Fibroblast of mammary gland (primary cell): ENCODE data around the gene ARFGEF3.

Source experiments
- DNase-seq: peaks from one replicate; pipeline ENCODE4 v3.0.0-alpha.2; 2010; ENCODE audit warnings: low read depth
- H3K4me3 ChIP-seq: 2 replicates; pipeline ENCODE4 v1.5.1; 2011; ENCODE audit warnings: low read depth, mild to moderate bottlenecking, low read length, moderate library complexity; ENCODE audit not compliant: control insufficient read depth
- CTCF ChIP-seq: conservative IDR thresholded peaks from 2 replicates; pipeline ENCODE4 v1.5.1; 2011; ENCODE audit warnings: low read depth, low read length, inconsistent platforms; ENCODE audit not compliant: control insufficient read depth, insufficient read depth

The ARFGEF3 gene, protein sequence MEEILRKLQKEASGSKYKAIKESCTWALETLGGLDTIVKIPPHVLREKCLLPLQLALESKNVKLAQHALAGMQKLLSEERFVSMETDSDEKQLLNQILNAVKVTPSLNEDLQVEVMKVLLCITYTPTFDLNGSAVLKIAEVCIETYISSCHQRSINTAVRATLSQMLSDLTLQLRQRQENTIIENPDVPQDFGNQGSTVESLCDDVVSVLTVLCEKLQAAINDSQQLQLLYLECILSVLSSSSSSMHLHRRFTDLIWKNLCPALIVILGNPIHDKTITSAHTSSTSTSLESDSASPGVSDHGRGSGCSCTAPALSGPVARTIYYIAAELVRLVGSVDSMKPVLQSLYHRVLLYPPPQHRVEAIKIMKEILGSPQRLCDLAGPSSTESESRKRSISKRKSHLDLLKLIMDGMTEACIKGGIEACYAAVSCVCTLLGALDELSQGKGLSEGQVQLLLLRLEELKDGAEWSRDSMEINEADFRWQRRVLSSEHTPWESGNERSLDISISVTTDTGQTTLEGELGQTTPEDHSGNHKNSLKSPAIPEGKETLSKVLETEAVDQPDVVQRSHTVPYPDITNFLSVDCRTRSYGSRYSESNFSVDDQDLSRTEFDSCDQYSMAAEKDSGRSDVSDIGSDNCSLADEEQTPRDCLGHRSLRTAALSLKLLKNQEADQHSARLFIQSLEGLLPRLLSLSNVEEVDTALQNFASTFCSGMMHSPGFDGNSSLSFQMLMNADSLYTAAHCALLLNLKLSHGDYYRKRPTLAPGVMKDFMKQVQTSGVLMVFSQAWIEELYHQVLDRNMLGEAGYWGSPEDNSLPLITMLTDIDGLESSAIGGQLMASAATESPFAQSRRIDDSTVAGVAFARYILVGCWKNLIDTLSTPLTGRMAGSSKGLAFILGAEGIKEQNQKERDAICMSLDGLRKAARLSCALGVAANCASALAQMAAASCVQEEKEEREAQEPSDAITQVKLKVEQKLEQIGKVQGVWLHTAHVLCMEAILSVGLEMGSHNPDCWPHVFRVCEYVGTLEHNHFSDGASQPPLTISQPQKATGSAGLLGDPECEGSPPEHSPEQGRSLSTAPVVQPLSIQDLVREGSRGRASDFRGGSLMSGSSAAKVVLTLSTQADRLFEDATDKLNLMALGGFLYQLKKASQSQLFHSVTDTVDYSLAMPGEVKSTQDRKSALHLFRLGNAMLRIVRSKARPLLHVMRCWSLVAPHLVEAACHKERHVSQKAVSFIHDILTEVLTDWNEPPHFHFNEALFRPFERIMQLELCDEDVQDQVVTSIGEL (N-terminal part only)

DNA sequence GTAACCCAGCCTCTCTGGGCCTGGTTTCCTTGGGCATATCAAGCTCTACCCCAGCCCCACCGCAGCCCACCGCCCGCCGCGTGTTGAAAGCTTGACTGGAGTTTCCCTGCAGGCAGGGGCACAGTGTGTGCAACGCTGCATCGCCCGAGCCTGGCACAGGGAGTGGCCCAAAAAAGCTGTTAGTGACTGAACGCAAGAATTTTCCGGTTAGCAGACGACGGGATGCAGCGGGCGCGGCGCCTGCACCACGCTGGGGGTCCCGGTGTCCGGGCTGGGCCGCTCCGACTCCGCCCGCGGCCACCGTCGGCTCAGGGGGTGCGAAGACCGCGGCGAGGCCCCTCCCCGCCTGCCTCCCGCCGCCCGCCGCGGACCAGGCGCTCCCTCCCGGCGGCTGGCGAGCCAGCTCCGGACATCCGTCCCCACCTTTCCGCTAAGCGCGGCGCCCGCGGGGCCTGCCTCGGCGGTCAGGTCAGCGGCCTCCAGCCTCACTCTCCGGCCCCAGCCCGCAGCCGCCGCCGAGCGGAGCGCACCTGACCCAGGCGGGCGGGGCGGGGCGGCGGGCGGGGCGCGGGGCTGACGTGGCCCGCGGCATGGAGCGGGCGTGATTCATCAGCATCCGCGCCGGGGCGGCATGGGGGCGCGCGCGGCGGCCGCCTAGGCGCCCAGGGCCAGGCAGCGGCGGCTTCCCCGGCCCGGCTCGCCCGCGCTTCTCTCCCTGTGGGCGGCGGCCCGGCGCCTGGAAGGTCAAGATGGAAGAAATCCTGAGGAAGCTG, at the start of gene ARFGEF3:
TSS of gene ARFGEF3 (plus strand) at position 602 of the 773 bp plus-strand sequence. CDS start at position 750, 148 bp downstream.
- no peak for TF ChIP-seq CTCF
- H3K4me3 ChIP-seq, result peak within 1 kb of the TSS; percentile 42
- peak; percentile 14 for DNase-seq

GRCh38 chr6:138113588-138114210, 48.0 kb upstream of the ARFGEF3 start:
- no peak for DNase-seq
- no peak overlapping the region for H3K4me3 ChIP-seq
- TF ChIP-seq CTCF, result no peak

DNA sequence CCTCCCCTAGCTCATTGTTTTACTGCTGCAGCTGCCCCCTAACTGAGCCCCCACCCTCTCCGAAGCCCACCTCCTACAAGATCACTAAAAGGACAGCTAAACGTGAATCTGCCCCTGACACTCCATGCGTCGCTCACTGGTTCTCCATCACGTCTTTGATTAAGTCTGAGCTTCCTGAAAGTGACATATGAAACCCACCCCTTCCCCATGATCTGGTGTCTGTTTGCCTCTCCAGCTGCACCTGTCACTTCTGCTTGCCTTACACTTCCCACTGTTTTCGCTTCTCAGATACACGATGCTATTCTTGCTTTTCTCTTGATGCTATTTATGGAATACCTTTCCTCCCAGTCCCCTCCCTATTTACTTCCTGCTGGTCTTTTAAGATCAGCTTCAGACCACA, 46.5 kb upstream of the ARFGEF3 start:
- H3K4me3 ChIP-seq, result no peak overlapping the region
- no peak for TF ChIP-seq CTCF
- DNase-seq, result no peak

DNA sequence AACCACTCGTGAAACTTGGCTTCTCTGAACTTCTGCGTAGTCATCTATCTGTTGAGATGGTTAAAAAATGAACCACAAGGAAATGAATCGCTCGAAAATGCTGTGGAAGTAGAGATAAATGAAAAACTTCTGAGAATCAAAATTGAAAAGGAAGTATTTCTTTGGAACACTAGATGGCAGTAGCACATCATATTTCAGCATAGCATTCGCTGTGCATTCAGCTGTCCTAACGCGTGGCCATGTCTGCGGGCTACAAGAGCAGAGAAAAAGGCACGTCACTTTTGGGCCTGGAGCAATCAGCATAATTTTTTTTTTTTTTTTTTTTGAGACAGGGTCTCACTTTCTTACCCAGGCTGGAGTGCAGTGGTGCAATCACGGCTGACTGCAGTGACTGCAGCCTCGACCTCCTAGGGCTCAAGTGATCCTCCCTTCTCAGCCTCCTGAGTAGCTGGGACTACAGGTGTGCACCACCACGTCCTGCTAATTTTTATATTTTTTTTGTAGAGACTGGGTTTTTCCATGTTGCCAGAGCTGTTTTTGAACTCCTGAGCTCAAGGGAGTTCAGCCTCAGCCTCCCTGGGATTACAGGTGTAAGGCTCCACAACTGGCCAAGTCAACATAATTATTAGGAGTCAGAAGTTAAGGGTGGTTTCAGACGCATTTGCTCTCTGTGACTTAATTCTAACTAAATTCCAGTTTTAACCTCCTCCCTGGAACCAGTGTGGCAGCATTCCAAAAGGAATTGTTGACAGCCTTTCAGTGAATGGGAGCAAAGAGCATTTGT, 45.7 kb upstream of the ARFGEF3 start:
- H3K4me3 ChIP-seq, result no peak overlapping the region
- peak; percentile 66 for TF ChIP-seq CTCF
- peak; percentile 71 for DNase-seq

GRCh38 chr6:138116661-138116999, 45.1 kb upstream of the ARFGEF3 start:
- H3K4me3 ChIP-seq, result no peak overlapping the region
- TF ChIP-seq CTCF, result no peak
- DNase-seq, result no peak
